T-cell (primary cell): ENCODE results near the gene HSPA9. TPM values are rescaled to one million over a fixed set of nuclear protein-coding genes. Genes with fewer than 3 reads are reported as not detected.

Experiments
- ATAC-seq, 4 experiments: fragments of 200-7000 bp in 3 of 4; fragments of 150-1000 bp in 1 of 4; cut with Tn5 transposase; replicated peaks in 1 of 4; 1 replicate in 3 of 4; 2 replicates in 1 of 4; pipeline ENCODE4 v1.10.0; 2021; ENCODE audit warnings: moderate library complexity in 3 of 4, mild to moderate bottlenecking in 2 of 4, moderate number of reproducible peaks in 1 of 4
- CTCF ChIA-PET, 2 donors: fragments of 300-600 bp; sonication (Branson Sonifier 250); formaldehyde crosslinking; loops; one replicate each; lab custom pipeline; 2022; ENCODE audit warnings: antibody characterized with exemption in 2 of 2; lab: Charles Lee
- POLR2A ChIA-PET, 2 donors: fragments of 300-600 bp; sonication (Branson Sonifier 250); formaldehyde crosslinking; loops; one replicate each; lab custom pipeline; 2022; ENCODE audit warnings: antibody characterized with exemption in 2 of 2; lab: Charles Lee
- DNase-seq, 35 experiments: peaks; one replicate each; pipeline versions ENCODE4 v3.0.0 to v3.0.0-alpha.2; 2013 to 2023
- H3K27ac ChIP-seq: one replicate; pipeline ENCODE4 v1.5.1; 2013; ENCODE audit warnings: low read length
- H3K27me3 ChIP-seq, 2 experiments: replicated peaks in 1 of 2; 1 replicate in 1 of 2; 2 replicates in 1 of 2; pipeline versions ENCODE4 v1.6.1 to v1.7.0; 2013; ENCODE audit warnings: low read length in 1 of 2, mixed read lengths in 1 of 2; ENCODE audit not compliant: control insufficient read depth in 2 of 2, insufficient read depth in 2 of 2; ENCODE audit errors: extremely low read depth in 1 of 2
- H3K36me3 ChIP-seq, 2 donors: 1 replicate in 1 of 2; 2 replicates in 1 of 2; pipeline versions ENCODE4 v1.6.1 to v1.7.0; 2013; ENCODE audit warnings: low read length in 1 of 2; ENCODE audit not compliant: control insufficient read depth in 2 of 2, insufficient read depth in 1 of 2; ENCODE audit errors: extremely low read depth in 1 of 2
- H3K4me1 ChIP-seq, 2 experiments: 1 replicate in 1 of 2; 2 replicates in 1 of 2; pipeline versions ENCODE4 v1.6.1 to v1.7.0; 2013; ENCODE audit warnings: low read length in 2 of 2, mixed read lengths in 1 of 2; ENCODE audit not compliant: insufficient read depth in 2 of 2, control insufficient read depth in 1 of 2; ENCODE audit errors: extremely low read depth in 1 of 2
- H3K4me3 ChIP-seq, 2 donors: 1 replicate in 1 of 2; 2 replicates in 1 of 2; pipeline versions ENCODE4 v1.5.1 to v1.7.0; 2013; ENCODE audit warnings: mild to moderate bottlenecking in 2 of 2, low read length in 1 of 2, moderate library complexity in 1 of 2; ENCODE audit not compliant: control insufficient read depth in 1 of 2; ENCODE audit errors: extremely low read depth in 1 of 2
- H3K9me3 ChIP-seq: 2 replicates; pipeline ENCODE4 v1.7.0; 2013
- H3K27ac Mint-ChIP-seq, 2 donors: one replicate each; pipeline ENCODE4 v1.8.0; 2020 to 2021; ENCODE audit warnings: mild to moderate bottlenecking in 2 of 2, mixed read lengths in 2 of 2
- H3K27me3 Mint-ChIP-seq, 2 donors: one replicate each; pipeline ENCODE4 v1.8.0; 2021 to 2022; ENCODE audit warnings: mixed read lengths in 2 of 2
- H3K36me3 Mint-ChIP-seq: one replicate; pipeline ENCODE4 v1.8.0; 2021; ENCODE audit warnings: mixed read lengths
- H3K4me1 Mint-ChIP-seq, 3 donors: one replicate each; pipeline ENCODE4 v1.8.0; 2020 to 2022; ENCODE audit warnings: mixed read lengths in 3 of 3, mild to moderate bottlenecking in 1 of 3
- H3K4me3 Mint-ChIP-seq, 3 donors: one replicate each; pipeline ENCODE4 v1.8.0; 2020 to 2022; ENCODE audit warnings: mild to moderate bottlenecking in 3 of 3, mixed read lengths in 3 of 3, moderate library complexity in 3 of 3
- H3K9me3 Mint-ChIP-seq, 3 donors: one replicate each; pipeline ENCODE4 v1.8.0; 2020 to 2022; ENCODE audit warnings: mixed read lengths in 3 of 3
- WGBS: methylation state at CpG from one replicate; pipeline ENCODE4 v1.1.5; 2013; ENCODE audit warnings: missing lambda C conversion rate; ENCODE audit not compliant: insufficient coverage; 5-methylcytosine and 5-hydroxymethylcytosine counted together
- total RNA-seq, 35 experiments: library from RNA in 6 of 35; stranded (reverse) in 6 of 35; fragments of 120-200 nt in 1 of 35; gene quantifications; one replicate each; pipeline versions ENCODE4 v1.2.1 to v1.2.4 and lab custom pipeline; 2013 to 2026

HSPA9 gene
- total RNA-seq, 5 donors from 2014 or later (not counting 1 experiment from before 2014, with no cell fraction given): 148 to 299 (median 162) TPM

DNA sequence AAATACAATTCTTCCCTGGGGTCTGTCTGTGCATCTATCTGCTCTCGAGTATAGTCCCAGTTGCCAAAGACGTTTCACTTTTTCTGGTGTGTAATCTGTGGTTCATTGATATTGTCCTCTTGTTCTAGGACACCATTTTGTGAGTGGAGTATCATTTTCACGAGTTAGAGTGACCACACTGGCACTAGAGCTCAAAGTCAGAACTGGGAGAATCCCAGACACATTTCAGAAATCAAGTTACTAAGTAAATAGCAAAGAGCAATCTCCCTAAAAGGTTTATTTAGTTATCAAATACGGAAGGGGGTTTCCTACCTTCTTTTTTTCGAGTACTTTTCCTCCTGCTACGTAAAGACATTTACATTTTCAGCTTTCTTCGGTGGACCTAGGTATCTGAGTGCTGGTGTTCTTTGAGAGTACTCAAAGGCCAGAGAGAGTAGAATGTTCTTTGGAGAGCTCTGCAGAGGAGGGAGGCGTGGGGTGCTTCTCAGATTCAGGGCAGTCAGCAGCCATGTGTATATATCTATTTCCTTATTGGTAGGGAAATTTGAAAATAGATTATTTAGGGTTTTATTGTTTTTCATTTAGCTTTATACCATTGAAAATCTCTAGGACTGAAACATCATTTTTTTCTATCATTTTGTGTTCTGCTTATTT is 8.9 kb upstream of the HSPA9 start:
- CTCF ChIA-PET: interaction anchor here (0.6 to 1.0 kb wide), 3 partner anchors 9 to 231 kb away, joined by 3 to 4 read pairs (median 3); partner anchors contain the start of gene HSPA9 (in 1 of the 2)
- no peak for DNase-seq

GRCh38 chr5:138582959-138583358 is 7.8 kb upstream of the HSPA9 start:
- DNase-seq (no peak), ATAC-seq (no peak)
- no peak overlapping the region for H3K27ac Mint-ChIP-seq
- no CpG with 5 or more reads among the region's 3 CpGs for WGBS
- Histone ChIP-seq H3K4me3 (no peak overlapping the region), H3K9me3 (no peaks in the 10 kb centered on the region), H3K27me3 (peaks cover 0 to 5% of the 10 kb centered on the region in 2 experiments), H3K36me3 (no peaks in the 10 kb centered on the region), H3K4me1 (peaks cover 0 to 5% of the 10 kb centered on the region in 2 experiments), H3K27ac (no peak overlapping the region)
- ChIA-PET CTCF (interaction anchor here in 1 of 2 donors (0.7 kb wide), 1 partner anchor 24 kb away, joined by 4 read pairs; no protein-coding TSS in a partner anchor), POLR2A (no interaction called here)
- no peaks in the 10 kb centered on the region for H3K9me3 Mint-ChIP-seq
- no peak overlapping the region for H3K4me3 Mint-ChIP-seq
- no peaks in the 10 kb centered on the region for H3K36me3 Mint-ChIP-seq
- peaks cover 0 to 4% (median 4%) of the 10 kb centered on the region in 3 donors for H3K4me1 Mint-ChIP-seq
- peaks cover 6 to 20% of the 10 kb centered on the region in 2 donors for H3K27me3 Mint-ChIP-seq

More for the DNA sequence above, 8.9 kb upstream of the HSPA9 start:
- Mint-ChIP-seq H3K27me3 (peaks cover 6 to 20% of the 10 kb centered on the region in 2 donors), H3K27ac (no peak overlapping the region), H3K4me3 (no peak overlapping the region), H3K4me1 (peaks cover 0 to 4% (median 4%) of the 10 kb centered on the region in 3 donors), H3K36me3 (no peaks in the 10 kb centered on the region), H3K9me3 (no peaks in the 10 kb centered on the region)
- Histone ChIP-seq H3K36me3 (no peaks in the 10 kb centered on the region), H3K4me3 (no peak overlapping the region), H3K9me3 (no peaks in the 10 kb centered on the region), H3K27ac (no peak overlapping the region), H3K4me1 (peaks cover 0 to 4% of the 10 kb centered on the region in 2 experiments), H3K27me3 (peaks cover 0 to 5% of the 10 kb centered on the region in 2 experiments)
- no CpG with 5 or more reads among the region's 8 CpGs for WGBS
- POLR2A ChIA-PET: interaction anchor here in 1 of 2 donors (0.6 kb wide), 2 partner anchors 9 to 18 kb away, joined by 4 to 13 read pairs; no protein-coding TSS in a partner anchor
- ATAC-seq: no peak

DNA sequence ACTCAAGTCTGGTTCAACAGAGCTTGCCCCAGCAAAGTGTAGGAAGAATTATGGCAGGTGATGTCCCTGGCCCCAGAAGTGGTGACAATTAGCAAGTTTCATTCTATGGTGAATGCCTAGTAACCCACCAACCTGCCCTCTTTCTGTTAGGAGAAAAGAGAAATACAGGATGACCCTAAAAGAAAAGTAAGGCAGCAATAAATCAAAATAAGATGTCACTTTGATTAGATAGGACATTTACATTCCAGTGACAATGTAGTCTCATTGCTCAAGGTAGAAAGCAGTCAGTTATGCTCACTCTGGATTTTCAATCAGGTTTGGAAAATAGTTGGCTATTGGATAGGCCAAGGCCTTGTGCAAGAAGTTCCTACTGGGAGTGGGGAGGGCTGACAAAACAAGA is 5.6 kb upstream of the HSPA9 start:
- Histone ChIP-seq H3K4me3 (no peak overlapping the region), H3K9me3 (no peaks in the 10 kb centered on the region), H3K36me3 (no peaks in the 10 kb centered on the region), H3K27ac (no peak overlapping the region), H3K4me1 (peaks cover 0 to 11% of the 10 kb centered on the region in 2 experiments), H3K27me3 (no peaks in the 10 kb centered on the region)
- no peak for ATAC-seq
- H3K27me3 Mint-ChIP-seq: peaks cover 3 to 9% of the 10 kb centered on the region in 2 donors
- no peaks in the 10 kb centered on the region for H3K9me3 Mint-ChIP-seq
- no peak overlapping the region for H3K4me3 Mint-ChIP-seq
- peaks cover 5 to 11% (median 7%) of the 10 kb centered on the region in 3 donors for H3K4me1 Mint-ChIP-seq
- ChIA-PET POLR2A (interaction anchor here in 1 of 2 donors (0.6 kb wide), 1 partner anchor 1012 kb away, joined by 8 read pairs; no protein-coding TSS in a partner anchor), CTCF (no interaction called here)
- no peaks in the 10 kb centered on the region for H3K36me3 Mint-ChIP-seq
- H3K27ac Mint-ChIP-seq: no peak overlapping the region
- no peak for DNase-seq

- Mint-ChIP-seq H3K27me3 (peaks cover 0 to 3% of the 10 kb centered on the region in 2 donors), H3K4me3 (no peak overlapping the region), H3K27ac (no peak overlapping the region), H3K4me1 (peaks cover 7 to 14% (median 10%) of the 10 kb centered on the region in 3 donors), H3K9me3 (no peaks in the 10 kb centered on the region), H3K36me3 (no peaks in the 10 kb centered on the region)
- ChIA-PET CTCF (interaction anchor here (0.6 to 1.0 kb wide), 6 partner anchors 14 to 762 kb away, joined by 3 to 5 read pairs (median 3); partner anchors contain the start of gene PAIP2 (in 1 of the 2)), POLR2A (interaction anchor here (0.6 kb wide), 2 partner anchors 191 to 1013 kb away, joined by 3 to 8 read pairs; no protein-coding TSS in a partner anchor)
- DNase-seq (no peak), ATAC-seq (no peak)
- Histone ChIP-seq H3K27ac (no peak overlapping the region), H3K27me3 (no peaks in the 10 kb centered on the region), H3K4me1 (peaks cover 0 to 13% of the 10 kb centered on the region in 2 experiments), H3K36me3 (no peaks in the 10 kb centered on the region), H3K4me3 (no peak overlapping the region), H3K9me3 (no peaks in the 10 kb centered on the region)
- no CpG with 5 or more reads among the region's 2 CpGs for WGBS
Observed at GRCh38 chr5:138580001-138580400, 4.8 kb upstream of the HSPA9 start.

DNA sequence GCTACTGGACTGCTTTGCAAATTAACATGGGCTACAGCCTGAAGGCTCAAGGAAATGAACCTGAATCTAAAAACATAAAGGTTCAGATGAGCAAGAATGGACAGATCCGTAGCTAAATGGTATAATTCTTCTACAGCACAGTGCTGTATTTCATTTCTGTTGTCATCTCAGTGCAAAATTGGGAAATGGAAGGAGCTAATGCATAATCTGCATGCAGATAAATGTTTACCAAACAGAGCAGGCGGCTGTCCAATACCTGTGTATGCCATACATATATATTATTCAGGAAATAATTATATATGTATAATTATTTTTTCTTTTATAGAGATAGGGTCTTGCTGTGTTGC is 4.3 kb upstream of the HSPA9 start:
- Histone ChIP-seq H3K27ac (no peak overlapping the region), H3K4me3 (no peak overlapping the region), H3K4me1 (peaks cover 1 to 13% of the 10 kb centered on the region in 2 experiments), H3K9me3 (no peaks in the 10 kb centered on the region), H3K36me3 (no peaks in the 10 kb centered on the region), H3K27me3 (no peaks in the 10 kb centered on the region)
- Mint-ChIP-seq H3K27ac (peak overlapping the region in 1 of 2 donors; percentile 1), H3K9me3 (no peaks in the 10 kb centered on the region), H3K4me1 (peaks cover 12 to 18% (median 14%) of the 10 kb centered on the region in 3 donors), H3K27me3 (no peaks in the 10 kb centered on the region), H3K4me3 (no peak overlapping the region), H3K36me3 (peaks cover 4% of the 10 kb centered on the region)
- CTCF ChIA-PET: interaction anchor here (0.5 to 1.0 kb wide), 16 partner anchors 14 to 1539 kb away, joined by 3 to 5 read pairs (median 3); partner anchors contain the start of gene PAIP2 (in 1 of the 2)
- 0% methylated on average over 1 of the region's 2 CpGs for WGBS
- no peak for ATAC-seq
- no peak for DNase-seq
- POLR2A ChIA-PET: interaction anchor here in 1 of 2 donors (0.6 to 0.9 kb wide), 6 partner anchors 124 to 986 kb away, joined by 3 to 5 read pairs (median 4); no protein-coding TSS in a partner anchor

GRCh38 chr5:138577452-138577851 is 2.3 kb upstream of the HSPA9 start:
- no peaks in the 10 kb centered on the region for H3K9me3 Mint-ChIP-seq
- WGBS: 96% methylated on average over 16 of the region's 17 CpGs
- peaks cover 9% of the 10 kb centered on the region for H3K36me3 Mint-ChIP-seq
- ATAC-seq: no peak
- H3K27ac Mint-ChIP-seq: peak overlapping the region in 1 of 2 donors; percentile 47
- H3K27me3 ChIP-seq: no peaks in the 10 kb centered on the region
- H3K4me1 Mint-ChIP-seq: peaks cover 26 to 34% (median 28%) of the 10 kb centered on the region in 3 donors
- ChIA-PET POLR2A (no interaction called here), CTCF (no interaction called here)
- peak overlapping the region in 1 of 3 donors; percentile 22 for H3K4me3 Mint-ChIP-seq
- H3K4me3 ChIP-seq: no peak overlapping the region
- DNase-seq: no peak
- peaks cover 8 to 26% of the 10 kb centered on the region in 2 experiments for H3K4me1 ChIP-seq
- no peaks in the 10 kb centered on the region for H3K9me3 ChIP-seq
- H3K27me3 Mint-ChIP-seq: no peaks in the 10 kb centered on the region
- H3K27ac ChIP-seq: no peak overlapping the region
- H3K36me3 ChIP-seq: peaks cover 0 to 12% of the 10 kb centered on the region in 2 donors
